Measurements from ENCODE around the gene EEFSEC.
A peak's percentile ranks its signal among the peaks of the same experiment; 100 is the strongest.

The EEFSEC gene

DNA sequence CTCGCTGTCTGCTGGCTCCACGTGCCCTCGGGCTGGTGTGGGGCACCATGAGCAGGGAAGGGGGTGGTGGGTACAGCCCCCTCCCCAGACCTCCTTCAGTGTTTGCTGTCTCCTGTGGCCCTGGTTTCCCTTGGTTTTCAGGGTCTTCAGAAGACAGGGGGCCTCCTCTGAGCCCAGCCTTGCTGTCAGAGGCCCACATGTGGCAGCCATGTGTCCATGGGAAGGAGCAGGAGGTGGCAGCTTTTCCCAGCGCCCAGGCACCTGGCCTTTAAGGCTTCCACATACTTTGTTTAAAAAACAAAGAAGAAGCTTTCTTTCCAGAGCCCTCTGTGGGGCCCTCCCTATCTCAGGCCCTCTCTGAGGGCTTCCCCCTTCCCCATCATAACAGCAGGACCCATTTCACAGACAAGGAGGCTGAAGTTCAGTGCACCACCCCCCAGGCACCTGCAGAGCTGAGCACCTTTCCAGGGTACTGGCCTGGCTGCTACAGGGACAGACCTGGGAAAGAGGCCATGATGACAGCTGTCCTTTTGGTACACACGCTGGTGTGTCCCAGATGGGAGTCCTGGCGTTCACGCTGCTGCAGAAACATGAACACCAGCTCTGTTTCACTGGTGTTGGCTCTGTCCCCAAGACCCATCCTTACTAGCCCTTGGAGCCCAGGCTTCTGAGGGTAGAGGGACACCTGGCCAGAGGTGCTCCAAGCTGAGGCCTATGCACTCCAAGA, 239.7 kb downstream of the EEFSEC start:
- DNase-seq (ENCODE audit: low spot score) = no peak

GRCh38 chr3:128394033-128394432, 240.8 kb downstream of the EEFSEC start:
- no peak for DNase-seq (ENCODE audit: low spot score)

DNA sequence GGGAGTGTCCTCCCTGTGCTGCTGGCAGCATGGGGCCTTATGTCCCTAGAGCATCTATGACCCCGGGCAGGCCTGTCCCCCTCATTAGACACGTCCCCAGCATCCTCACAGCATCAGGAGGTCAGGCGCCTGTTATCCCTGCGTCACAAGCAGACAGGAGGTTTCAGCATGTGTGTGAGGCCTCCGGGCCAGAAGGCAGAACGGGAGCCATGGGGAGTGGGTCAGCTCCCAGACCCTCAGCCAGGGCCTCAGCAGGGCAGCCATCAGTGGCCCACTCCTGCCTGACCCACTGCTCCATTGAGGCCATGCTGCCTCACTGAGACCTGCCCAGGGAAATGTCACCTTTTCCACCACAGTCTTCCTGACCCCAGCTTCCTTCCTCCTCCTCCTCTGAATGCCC, 241.8 kb downstream of the EEFSEC start:
- DNase-seq (ENCODE audit: low spot score) = no peak

- no peak for DNase-seq (ENCODE audit: low spot score)
Measured at GRCh38 chr3:128395500-128396162, 242.3 kb downstream of the EEFSEC start.

DNA sequence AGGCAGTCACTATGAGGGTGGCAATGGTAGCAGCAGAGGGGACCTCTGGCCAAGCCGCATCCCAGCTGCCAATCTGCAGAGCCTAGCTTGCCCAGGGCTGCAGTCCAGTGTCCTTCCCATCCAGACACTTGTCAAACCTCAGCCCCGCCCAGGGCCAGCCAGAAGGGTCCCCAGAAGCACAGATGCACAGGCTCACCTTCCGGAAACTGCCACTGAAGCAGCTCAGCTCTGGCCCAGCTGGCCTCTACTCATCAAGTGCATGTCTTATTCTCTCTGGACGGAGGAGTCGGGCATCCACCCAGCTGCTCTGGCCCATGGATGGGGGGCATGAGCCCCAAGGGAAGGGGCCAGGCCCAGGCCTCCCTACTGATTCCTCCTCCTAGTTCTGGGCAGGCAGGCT, 244.2 kb downstream of the EEFSEC start:
- DNase-seq (ENCODE audit: low spot score) = no peak

DNA sequence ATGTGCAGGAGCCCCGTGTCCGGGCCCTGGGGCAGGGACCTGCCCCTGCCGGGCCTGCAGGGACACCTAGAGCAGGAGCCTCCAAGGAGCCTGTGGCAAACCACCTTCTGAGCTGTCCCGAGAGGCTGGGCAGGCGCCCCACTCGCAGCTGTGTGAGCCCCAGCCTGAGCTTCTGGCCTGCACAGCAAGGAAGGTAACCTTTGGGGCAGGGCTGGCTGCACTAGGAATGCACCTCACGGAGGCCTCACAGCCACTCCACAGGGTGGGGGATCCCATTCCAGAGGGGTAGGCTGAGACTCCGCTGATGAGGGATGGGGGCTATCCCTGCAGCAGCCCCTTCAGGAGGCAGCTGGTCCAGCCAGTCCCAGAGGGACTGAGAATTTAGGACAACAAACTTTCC, 245.3 kb downstream of the EEFSEC start:
- DNase-seq (ENCODE audit: low spot score) = peak; percentile 63

GRCh38 chr3:128399221-128399915, 246.1 kb downstream of the EEFSEC start:
- DNase-seq (ENCODE audit: low spot score) = no peak

- peak; percentile 69 for DNase-seq (ENCODE audit: low spot score)
Measured at GRCh38 chr3:128400671-128401070, 247.4 kb downstream of the EEFSEC start.

DNA sequence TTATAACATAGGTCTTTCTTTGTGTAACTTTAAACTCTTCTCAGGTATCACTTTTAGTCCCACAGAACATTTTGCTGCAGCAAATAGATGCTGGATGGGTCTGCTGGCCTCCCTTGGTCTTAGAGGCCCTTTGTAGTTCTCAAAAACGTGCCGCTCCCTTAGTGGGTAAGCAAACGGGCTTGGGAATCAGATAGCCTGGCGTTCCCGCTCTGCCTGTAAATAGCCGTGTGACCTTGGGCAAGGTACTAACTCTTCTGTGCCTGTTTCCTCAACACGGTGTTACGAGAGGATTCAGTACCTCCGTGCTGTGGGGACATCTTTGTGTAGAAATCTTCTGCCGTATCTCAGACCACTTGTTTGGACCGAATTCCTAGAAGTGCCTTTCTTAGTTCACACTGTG, 249.0 kb downstream of the EEFSEC start:
- no peak for DNase-seq (ENCODE audit: low spot score)

GRCh38 chr3:128402998-128403397, 249.7 kb downstream of the EEFSEC start:
- no peak for DNase-seq (ENCODE audit: low spot score)

GRCh38 chr3:128404276-128405068, 251.2 kb downstream of the EEFSEC start:
- no peak for DNase-seq (ENCODE audit: low spot score)

DNA sequence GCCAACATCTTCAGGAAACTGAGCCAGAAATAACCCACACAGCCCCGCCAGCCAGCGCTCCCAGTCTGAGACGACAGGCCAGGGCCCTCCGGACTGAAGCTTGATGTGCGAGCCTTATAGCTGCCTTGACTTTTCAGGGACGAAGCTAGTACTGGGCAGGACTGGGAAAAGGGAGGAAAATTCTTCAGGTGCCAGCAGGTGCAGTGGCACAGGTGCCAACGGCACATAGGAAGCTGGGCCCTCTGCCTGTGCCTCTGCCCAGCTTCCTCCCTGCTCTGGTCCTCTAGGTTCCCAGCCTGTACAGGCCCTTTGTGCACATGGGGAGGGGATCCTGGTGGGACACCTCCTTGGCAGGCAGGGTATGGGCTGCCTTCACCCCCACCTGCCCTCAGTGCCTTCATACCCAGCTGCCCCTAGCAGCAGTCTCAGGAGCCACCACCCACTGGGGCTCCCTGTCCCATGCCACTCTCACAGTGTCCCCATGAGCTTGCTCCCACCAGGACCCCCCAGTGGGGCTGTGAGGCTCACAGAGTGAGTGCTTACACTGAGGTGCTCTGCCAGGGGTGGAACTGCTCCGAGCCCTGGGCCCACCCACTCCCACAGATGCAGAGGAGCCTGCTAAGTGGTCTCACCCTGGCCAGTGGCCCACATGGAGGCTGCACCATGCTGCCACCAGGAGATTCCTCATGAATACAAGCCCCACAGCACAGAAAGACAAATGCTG, 252.4 kb downstream of the EEFSEC start:
- DNase-seq (ENCODE audit: low spot score) = no peak

DNA sequence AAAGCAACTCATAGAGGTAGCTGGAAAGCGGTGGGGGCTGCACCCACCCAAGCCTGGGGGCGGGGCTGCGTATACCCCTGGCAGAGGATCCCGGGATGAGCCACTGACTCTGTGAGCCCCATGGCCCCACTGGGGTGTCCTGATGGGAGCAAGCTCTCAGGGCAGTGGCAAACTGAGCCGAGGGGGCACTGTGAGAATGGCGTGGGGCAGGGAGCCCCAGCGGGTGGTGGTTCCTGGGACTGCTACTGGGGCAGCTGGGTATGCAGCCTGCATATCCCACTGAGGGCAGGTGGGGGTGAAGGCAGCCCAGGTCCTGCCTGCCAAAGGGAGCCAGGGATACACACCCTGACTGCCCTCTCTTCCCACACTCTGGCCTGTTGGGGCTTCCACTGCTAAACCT, 254.0 kb downstream of the EEFSEC start:
- DNase-seq (ENCODE audit: low spot score) = no peak

GRCh38 chr3:128408012-128408692, 254.9 kb downstream of the EEFSEC start:
- no peak for DNase-seq (ENCODE audit: low spot score)

GRCh38 chr3:128408693-128409623, 255.7 kb downstream of the EEFSEC start:
- DNase-seq (ENCODE audit: low spot score) = no peak

DNA sequence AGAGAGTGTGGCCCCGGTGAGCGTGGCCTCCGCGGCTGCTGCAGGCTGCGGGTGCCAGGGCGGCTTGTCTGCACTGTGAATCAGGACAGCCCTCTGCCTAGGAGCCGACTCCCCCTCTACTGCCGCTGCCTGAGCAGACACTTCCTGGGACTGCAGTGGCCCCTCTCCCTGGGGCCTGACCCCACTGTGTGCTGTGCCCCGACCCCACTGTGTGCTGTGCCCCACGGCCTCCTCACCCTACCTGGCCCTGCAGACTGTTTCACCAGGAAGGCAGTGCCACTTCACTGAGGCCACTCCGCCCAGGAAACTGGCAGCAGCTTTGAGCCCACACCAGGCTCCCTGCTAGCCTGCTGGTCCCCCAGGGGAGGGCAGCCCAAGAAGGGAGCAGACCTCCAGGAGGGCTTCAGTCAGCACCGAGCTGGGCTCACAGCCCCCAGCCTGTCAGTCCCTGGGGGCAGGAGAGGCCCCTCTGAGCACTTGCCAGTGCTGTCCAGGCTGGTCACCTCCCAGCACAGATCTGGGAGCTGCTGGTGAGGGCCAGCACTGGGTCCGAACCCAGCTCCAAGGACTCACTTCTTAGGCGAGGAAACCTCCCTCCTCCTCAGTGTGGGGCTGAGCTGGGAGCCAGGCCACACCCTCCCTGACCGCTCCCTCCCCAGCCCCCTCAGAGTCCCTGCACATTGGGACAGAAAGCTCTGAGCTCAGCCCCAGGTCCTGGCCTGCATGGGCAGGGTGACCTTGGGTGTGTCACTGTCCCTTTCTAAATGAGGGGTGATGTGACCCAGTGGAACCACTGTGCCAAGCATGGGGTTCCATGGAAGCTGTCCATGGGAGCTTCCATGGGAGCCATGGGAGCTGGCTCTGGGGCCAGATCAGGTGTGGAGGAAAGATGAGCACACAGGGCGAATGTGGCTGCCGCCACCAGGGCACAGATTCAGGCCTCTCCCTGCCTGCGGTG, 256.6 kb downstream of the EEFSEC start:
- DNase-seq (ENCODE audit: low spot score) = no peak

DNA sequence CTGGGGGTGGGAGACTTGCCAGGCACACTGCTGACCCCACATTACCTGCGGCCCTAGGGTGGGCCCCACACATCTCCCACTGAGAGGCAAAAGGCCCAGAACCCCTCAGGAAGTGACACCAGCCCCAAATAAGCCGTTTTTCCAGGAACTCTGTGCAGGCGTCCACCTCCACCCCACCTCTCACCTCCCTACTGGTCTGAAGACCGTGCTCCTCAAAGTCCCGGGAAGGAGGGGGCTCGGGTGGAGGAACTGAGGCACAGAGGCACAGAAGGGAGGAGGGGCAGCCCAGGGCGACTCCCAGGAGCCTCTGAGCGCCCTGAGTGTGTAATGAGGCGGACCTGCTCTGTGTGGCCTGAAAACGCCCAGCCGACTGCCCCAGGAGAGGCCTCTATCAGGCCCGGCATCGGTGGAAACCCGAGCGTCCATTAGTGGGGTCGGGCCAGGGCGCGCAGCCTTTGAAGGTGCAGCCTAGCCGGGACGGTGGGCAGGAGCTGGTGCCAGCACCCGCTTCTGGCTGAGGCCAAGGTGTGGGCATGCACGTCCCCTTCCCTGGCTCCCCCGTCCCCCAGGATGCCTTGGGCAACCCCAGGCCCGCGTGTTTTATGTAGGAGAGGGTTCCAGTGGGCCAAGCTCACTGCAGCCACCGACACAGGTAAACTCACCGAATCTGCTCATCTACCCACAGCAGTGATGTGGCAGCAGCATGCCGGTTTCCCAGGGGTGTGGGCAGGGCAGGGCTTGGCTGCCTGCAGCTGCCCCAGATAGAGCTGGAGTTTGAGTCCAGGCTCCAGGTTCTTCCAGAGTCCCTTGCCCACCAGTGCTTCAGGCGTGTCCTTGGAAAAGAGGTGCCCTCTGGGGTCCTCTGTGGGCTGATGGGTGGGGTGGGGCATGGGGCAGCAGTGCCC, 257.6 kb downstream of the EEFSEC start:
- no peak for DNase-seq (ENCODE audit: low spot score)

GRCh38 chr3:128411574-128412064, 258.3 kb downstream of the EEFSEC start:
- no peak for DNase-seq (ENCODE audit: low spot score)
